HK-2 (cell line): Measurements from ENCODE around the gene SLC7A7.
"Not testable (repeated sequence)": the region's sequence is repeated elsewhere in the genome, so short reads cannot be mapped to it uniquely, and the experiment has no call there.

Experiments
- DNase-seq: peaks from one replicate; pipeline ENCODE4 v3.0.0-alpha.2; 2018; ENCODE audit not compliant: unreplicated experiment

SLC7A7 gene

GRCh38 chr14:22843123-22843925 lies 28.1 kb upstream of the SLC7A7 start:
- no peak for DNase-seq

GRCh38 chr14:22842211-22843122 lies 27.2 kb upstream of the SLC7A7 start:
- no peak for DNase-seq

DNA sequence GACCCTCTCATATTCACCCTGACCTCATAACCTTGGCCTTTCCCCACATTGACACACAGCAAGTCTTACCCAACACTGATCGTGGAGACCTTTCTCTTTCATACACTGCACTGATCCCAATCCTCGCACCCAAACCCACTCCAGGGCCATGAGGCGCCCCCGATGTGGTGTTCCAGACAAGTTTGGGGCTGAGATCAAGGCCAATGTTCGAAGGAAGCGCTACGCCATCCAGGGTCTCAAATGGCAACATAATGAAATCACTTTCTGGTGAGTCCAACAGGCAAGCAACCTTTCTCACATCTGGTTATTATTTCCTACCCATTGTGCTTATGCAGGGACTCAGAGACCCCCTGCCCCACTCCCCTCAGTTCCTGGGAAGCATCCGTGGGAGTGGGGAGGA lies 26.5 kb upstream of the SLC7A7 start:
- DNase-seq: no peak

GRCh38 chr14:22841311-22841710 lies 26.1 kb upstream of the SLC7A7 start:
- no peak for DNase-seq

GRCh38 chr14:22839159-22839779 lies 24.0 kb upstream of the SLC7A7 start:
- DNase-seq: no peak

DNA sequence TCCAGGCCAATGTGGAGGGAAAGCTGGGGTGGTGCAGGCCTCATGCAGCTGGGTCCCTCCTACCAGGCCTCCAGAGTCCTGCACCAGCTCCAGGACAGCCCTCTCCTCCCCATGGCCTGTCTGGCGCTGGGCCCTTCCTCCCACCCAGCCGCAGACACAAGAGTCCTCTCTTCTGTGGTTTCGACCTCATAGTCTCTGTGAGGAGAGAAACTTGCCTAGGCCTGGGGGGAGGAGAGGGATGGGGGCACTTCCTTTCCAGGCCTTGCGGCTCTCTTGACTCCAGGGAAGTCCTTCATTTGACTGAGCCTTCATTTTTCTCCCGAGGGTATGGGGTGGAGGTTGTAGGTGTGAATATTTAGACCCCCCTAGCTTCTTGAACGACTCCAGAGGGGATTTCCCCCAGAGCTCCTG lies 23.4 kb upstream of the SLC7A7 start:
- peak; percentile 53 for DNase-seq

- DNase-seq: peak; percentile 39
Measured at GRCh38 chr14:22837750-22838538, 22.7 kb upstream of the SLC7A7 start.

DNA sequence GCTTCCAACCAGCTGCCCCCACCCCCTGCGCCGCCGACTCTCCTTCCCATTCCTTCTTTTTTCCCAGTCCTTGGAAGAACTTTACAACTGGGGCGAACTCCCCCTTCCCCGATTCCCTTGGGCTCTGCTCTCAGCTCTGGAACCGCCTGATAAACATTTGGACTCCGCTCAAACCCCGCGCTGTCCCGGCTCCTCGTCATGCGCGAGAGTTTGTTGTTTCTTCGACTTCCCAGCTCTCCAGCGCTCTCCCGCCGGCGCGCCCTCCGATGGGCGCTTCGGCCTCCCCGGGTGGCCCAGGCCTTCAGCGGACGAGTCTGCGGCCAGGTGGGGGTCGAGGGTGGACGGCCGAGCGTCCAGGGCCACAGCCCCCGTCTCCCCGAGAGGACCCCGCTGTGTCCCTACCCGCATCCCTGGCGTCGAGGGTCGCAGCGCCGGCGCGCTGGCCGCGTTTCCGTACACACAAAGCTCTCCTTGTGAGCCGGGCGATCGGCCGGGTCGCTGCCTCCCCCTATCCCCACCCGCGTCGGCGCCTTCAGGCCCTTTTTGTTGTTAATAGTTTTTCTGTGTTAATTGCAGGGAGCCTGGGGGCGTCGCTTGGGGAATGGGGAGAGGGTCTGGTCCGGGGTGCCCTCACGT lies 22.0 kb upstream of the SLC7A7 start:
- peak; percentile 62 for DNase-seq

- peak; percentile 76 for DNase-seq
Measured at GRCh38 chr14:22836301-22837113, 21.3 kb upstream of the SLC7A7 start, which contains the start of gene MMP14. Gene MMP14, plus strand, starts transcription at chr14:22836585. Its CDS starts 233 bp downstream, at chr14:22836818.

GRCh38 chr14:22835505-22835904 lies 20.3 kb upstream of the SLC7A7 start:
- no peak for DNase-seq

GRCh38 chr14:22830443-22831010 lies 15.3 kb upstream of the SLC7A7 start:
- DNase-seq: no peak

- peak; percentile 84 for DNase-seq
Measured at GRCh38 chr14:22829661-22830442, 14.6 kb upstream of the SLC7A7 start, which contains the start of gene MRPL52. Gene MRPL52, plus strand, starts transcription at chr14:22829887. Its CDS starts 26 bp downstream, at chr14:22829913.

DNA sequence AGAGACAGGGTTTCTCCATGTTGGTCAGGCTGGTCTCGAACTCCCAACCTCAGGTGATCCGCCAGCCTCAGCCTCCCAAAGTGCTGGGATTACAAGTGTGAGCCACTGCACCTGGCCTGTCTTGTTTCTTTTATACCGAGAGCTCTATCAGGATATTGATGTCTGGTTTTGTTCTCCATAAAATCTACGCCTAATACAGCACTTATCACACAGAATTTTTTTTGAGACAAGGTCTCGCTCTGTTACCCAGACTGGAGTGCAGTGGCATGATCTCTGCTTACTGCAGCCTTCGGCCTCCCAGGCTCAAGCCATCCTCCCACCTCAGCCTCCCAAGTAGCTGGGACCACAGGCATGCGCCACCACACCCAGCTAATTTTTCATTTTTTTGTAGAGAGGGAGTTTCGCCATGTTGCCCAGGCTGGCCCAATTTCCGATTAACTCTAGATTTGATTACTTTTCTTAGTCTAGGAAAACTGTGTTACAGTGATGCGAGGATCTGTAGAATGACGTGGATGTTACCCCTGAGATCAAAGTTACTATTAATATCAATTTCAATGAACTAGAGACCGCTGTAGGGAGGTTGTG lies 13.9 kb upstream of the SLC7A7 start:
- DNase-seq: not testable (repeated sequence)

GRCh38 chr14:22824711-22825359 lies 9.6 kb upstream of the SLC7A7 start:
- peak; percentile 67 for DNase-seq

DNA sequence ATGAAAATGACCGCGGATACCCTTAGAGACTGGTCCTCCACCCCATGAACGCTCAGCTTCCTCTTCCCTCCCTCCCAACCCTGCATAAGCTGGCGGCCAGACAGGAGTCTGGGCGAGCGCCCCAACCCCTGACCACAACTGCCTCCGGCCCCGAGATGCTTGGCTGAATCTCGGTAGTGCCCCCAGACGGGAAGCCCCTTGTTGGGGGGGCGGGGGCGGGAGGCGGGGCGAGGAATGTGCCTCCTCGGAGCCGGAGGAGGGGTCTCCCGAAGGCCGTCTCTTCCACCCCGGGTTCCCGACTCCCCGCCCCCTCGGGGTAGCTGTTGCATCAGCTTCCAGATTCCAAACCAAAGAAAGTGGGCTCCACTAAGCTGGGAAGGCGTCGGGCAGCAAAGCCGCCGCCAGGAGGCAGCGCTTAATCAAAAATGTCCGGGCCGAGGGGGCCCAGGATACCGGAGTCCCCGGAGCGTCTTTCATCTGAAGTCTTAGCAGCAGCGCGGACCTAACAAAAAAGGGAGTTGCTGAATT lies 7.4 kb upstream of the SLC7A7 start:
- peak; percentile 74 for DNase-seq

DNA sequence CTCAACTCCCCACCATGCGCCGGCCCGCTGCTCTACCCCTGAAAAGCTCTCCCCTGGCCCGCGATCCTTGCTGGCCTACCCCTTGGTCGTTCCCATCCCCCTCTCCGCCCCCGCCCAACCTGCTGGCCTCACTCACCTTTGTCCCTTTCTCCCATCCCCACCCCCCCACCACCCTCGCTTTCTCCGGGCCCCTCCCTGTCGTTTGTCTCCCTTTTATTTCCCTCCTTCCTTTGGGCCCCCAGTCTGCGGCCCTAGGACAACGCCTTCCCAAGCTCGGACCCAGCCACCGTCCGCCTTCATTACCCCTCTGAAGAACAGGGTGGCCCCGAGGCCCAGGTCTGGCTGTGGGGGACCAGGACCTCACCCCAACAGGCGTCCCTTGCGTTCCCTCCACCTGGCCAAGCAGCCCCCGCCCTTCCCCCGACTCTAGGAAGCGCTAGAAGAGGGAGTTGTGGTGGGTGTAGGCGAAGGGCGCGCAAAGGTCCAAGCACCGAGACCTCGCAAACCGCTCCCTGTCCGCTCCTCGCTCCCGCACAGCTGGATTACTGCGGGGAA lies 6.9 kb upstream of the SLC7A7 start:
- peak; percentile 30 for DNase-seq
